ENCODE measurements around the gene PNPLA2.

GRCh38 chr11:838441-839279 is 19.9 kb downstream of the PNPLA2 start:
- TF ChIP-seq, protein P1, sequence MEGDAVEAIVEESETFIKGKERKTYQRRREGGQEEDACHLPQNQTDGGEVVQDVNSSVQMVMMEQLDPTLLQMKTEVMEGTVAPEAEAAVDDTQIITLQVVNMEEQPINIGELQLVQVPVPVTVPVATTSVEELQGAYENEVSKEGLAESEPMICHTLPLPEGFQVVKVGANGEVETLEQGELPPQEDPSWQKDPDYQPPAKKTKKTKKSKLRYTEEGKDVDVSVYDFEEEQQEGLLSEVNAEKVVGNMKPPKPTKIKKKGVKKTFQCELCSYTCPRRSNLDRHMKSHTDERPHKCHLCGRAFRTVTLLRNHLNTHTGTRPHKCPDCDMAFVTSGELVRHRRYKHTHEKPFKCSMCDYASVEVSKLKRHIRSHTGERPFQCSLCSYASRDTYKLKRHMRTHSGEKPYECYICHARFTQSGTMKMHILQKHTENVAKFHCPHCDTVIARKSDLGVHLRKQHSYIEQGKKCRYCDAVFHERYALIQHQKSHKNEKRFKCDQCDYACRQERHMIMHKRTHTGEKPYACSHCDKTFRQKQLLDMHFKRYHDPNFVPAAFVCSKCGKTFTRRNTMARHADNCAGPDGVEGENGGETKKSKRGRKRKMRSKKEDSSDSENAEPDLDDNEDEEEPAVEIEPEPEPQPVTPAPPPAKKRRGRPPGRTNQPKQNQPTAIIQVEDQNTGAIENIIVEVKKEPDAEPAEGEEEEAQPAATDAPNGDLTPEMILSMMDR (conservative IDR thresholded peaks at IDR 0.05 in 1 of 2, IDR thresholded peaks at IDR 0.05 in 1 of 2; ENCODE audit: low read depth in 1 of 2, low read length in 2 of 2) = peak in 1 of 2 donors; percentile 18
- no peak for TF ChIP-seq EZH2 (IDR thresholded peaks at IDR 0.05; ENCODE audit: low read length, missing control alignments)
